ENCODE data around the gene SLC1A2. TPM values are rescaled to one million over a fixed set of nuclear protein-coding genes. Genes with fewer than 3 reads are reported as not detected.

SLC1A2 gene
- total RNA-seq, 2 donors from 2014 or later = 0.63 to 2.5 TPM

DNA sequence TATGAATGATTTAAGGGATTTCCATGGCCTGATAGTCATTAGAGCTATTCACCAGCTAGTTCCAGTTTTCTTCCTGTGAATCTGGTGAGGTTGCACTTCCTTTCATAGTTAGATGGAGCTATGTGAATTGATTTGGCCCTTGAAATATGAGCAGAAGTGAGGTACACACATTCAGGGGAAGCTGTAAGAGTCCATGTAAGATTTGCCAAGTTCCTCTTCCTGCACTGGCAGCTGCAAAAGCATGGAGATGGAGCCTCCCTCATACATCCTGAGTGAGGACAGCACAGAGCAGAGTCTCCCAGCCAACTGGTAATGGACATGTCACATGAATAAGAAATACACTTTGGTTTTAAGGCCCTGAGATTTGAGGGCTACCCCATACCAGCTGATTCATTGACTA lies 168.7 kb downstream of the SLC1A2 start:
- H3K36me3 ChIP-seq = no peaks in the 10 kb centered on the region
- H3K4me1 ChIP-seq = peaks cover 0 to 7% of the 10 kb centered on the region in 2 donors
- TF ChIP-seq, protein P1, sequence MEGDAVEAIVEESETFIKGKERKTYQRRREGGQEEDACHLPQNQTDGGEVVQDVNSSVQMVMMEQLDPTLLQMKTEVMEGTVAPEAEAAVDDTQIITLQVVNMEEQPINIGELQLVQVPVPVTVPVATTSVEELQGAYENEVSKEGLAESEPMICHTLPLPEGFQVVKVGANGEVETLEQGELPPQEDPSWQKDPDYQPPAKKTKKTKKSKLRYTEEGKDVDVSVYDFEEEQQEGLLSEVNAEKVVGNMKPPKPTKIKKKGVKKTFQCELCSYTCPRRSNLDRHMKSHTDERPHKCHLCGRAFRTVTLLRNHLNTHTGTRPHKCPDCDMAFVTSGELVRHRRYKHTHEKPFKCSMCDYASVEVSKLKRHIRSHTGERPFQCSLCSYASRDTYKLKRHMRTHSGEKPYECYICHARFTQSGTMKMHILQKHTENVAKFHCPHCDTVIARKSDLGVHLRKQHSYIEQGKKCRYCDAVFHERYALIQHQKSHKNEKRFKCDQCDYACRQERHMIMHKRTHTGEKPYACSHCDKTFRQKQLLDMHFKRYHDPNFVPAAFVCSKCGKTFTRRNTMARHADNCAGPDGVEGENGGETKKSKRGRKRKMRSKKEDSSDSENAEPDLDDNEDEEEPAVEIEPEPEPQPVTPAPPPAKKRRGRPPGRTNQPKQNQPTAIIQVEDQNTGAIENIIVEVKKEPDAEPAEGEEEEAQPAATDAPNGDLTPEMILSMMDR (IDR thresholded peaks at IDR 0.05) = no peak
- H3K4me3 ChIP-seq = no peak overlapping the region
- no peaks in the 10 kb centered on the region for H3K27me3 ChIP-seq
- DNase-seq (ENCODE audit: low spot score) = no peak
- no peak overlapping the region for H3K27ac ChIP-seq
- no peaks in the 10 kb centered on the region for H3K9me3 ChIP-seq

DNA sequence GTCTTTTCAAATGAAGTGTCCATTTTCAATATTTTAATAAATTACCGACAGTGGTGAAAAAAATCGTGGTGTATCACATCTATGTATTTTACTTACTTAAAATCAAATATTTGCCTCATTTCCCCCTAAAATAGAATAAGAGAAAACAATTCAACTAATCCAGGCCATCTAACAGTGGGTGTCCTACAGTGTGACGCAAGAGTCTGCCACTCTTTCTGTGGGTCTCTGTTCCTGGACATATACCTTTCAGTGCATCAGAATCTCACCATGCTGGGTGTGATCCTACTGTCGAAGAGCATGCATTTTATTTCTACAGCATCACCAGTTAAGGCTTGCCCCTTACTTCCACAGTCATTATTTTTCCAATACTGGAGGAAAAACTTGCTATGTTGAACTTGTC lies 169.2 kb downstream of the SLC1A2 start:
- H3K27ac ChIP-seq = no peak overlapping the region
- no peaks in the 10 kb centered on the region for H3K9me3 ChIP-seq
- no peak for DNase-seq (ENCODE audit: low spot score)
- H3K4me3 ChIP-seq = no peak overlapping the region
- H3K4me1 ChIP-seq = peaks cover 0 to 7% of the 10 kb centered on the region in 2 donors
- H3K27me3 ChIP-seq = no peaks in the 10 kb centered on the region
- TF ChIP-seq, protein P1 (IDR thresholded peaks at IDR 0.05) = no peak
- H3K36me3 ChIP-seq = no peaks in the 10 kb centered on the region

DNA sequence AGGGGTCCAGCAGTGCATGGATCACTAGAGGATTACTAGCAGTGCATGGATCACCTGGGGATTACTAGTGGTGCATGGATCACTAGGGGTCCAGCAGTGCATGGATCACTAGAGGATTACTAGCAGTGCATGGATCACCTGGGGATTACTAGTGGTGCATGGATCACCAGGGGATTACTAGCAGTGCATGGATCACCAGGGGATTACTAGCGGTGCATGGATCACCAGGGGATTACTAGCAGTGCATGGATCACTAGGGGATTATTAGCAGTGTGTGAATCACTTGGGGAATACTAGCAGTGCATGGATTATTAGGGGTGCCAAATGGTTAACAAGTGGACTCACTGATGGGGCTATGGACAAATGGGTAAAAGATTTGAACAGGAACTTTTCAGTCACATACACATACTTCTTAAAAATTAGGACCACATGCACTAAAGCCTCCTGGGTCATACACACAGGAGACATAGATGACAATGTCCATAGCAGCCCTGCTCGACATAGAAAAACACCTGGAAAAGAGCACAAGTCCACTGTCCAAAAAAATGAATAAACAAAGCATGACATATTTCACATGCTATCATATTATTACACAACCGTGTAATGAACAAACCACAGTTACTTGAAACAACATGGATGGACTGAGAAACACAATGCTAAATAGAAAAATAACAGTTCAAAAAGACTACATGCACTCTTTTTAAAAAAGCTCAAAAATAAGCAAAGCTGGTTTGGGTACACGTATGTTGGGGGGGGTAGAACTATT lies 170.6 kb downstream of the SLC1A2 start:
- TF ChIP-seq, protein P1 (IDR thresholded peaks at IDR 0.05) = no peak

DNA sequence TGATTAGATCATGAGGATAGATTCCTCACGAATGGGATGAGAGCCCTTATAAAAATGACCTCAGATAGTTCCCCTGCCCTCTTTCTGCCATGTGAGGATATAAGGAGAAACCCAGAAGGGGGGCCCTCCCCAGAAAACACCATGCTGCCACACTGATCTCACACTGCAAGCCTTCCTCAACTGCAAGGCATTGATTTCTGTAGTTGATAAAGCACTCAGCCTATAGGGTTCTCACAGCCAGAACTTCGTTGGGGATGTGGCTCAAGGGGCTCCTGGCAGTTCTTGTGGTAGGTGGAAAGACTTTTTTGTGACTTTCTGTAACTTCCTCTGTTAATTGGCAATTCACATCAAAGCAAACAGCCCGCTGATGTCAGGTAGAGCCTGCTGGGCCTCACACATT lies 171.5 kb downstream of the SLC1A2 start:
- no peak overlapping the region for H3K27ac ChIP-seq
- no peak for DNase-seq (ENCODE audit: low spot score)
- TF ChIP-seq, protein P1 (IDR thresholded peaks at IDR 0.05) = no peak

More for the DNA sequence above, 170.6 kb downstream of the SLC1A2 start:
- Histone ChIP-seq H3K27ac (no peak overlapping the region), H3K4me3 (no peak overlapping the region), H3K4me1 (peaks cover 0 to 7% of the 10 kb centered on the region in 2 donors), H3K9me3 (no peaks in the 10 kb centered on the region), H3K36me3 (no peaks in the 10 kb centered on the region), H3K27me3 (no peaks in the 10 kb centered on the region)
- no peak for DNase-seq (ENCODE audit: low spot score)

DNA sequence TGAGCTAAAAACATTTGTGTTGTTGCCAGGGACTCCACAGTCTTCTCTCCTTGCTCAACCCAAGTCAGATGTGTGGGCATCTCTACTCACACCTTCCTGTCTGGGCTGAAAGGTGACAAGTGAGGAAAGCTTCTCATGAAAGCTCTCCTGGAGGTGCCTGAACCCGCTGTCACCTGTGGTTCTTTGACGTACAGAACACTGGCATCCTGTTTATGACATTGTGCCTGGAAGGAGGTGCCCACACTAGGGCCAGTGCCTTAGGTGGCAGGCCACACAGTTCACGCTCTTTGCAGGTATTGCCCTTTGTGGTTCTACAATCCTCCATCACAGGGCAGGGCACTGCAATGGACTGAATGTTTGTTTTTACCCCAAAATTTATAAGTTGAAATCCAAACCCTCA lies 171.9 kb downstream of the SLC1A2 start:
- DNase-seq (ENCODE audit: low spot score) = no peak
- H3K36me3 ChIP-seq = no peaks in the 10 kb centered on the region
- no peak overlapping the region for H3K4me3 ChIP-seq
- H3K27me3 ChIP-seq = no peaks in the 10 kb centered on the region
- H3K4me1 ChIP-seq = peaks cover 0 to 7% of the 10 kb centered on the region in 2 donors
- TF ChIP-seq, protein P1 (IDR thresholded peaks at IDR 0.05) = no peak
- peak overlapping the region; percentile 13 to 81 for H3K27ac ChIP-seq
- no peaks in the 10 kb centered on the region for H3K9me3 ChIP-seq

More for the DNA sequence above, 171.5 kb downstream of the SLC1A2 start:
- Histone ChIP-seq H3K4me3 (no peak overlapping the region), H3K4me1 (peaks cover 0 to 7% of the 10 kb centered on the region in 2 donors), H3K9me3 (no peaks in the 10 kb centered on the region), H3K27me3 (no peaks in the 10 kb centered on the region), H3K36me3 (no peaks in the 10 kb centered on the region)
